CD4-positive, alpha-beta T cell treated with Interleukin-4 for 4 hours (primary cell): ENCODE results near the gene TSPOAP1.
A peak's percentile ranks its signal among the peaks of the same experiment; 100 is the strongest.

ENCODE experiments used
- DNase-seq: peaks from one replicate; pipeline ENCODE4 v3.0.0-alpha.2; 2020

TSPOAP1 gene

GRCh38 chr17:58315281-58315711, 13.3 kb downstream of the TSPOAP1 start:
- no peak for DNase-seq

- no peak for DNase-seq
These were observed 13.9 kb downstream of the TSPOAP1 start for GRCh38 chr17:58314706-58315015.

GRCh38 chr17:58313815-58314705, 14.5 kb downstream of the TSPOAP1 start:
- no peak for DNase-seq

GRCh38 chr17:58312829-58313228, 15.8 kb downstream of the TSPOAP1 start:
- DNase-seq: no peak

- DNase-seq: no peak
These were observed 16.5 kb downstream of the TSPOAP1 start for GRCh38 chr17:58312021-58312630.

- DNase-seq: no peak
These were observed 17.1 kb downstream of the TSPOAP1 start for GRCh38 chr17:58311429-58311894.

GRCh38 chr17:58310511-58311428, 17.8 kb downstream of the TSPOAP1 start:
- DNase-seq: no peak

- DNase-seq: no peak
These were observed 18.7 kb downstream of the TSPOAP1 start for GRCh38 chr17:58309918-58310259.

GRCh38 chr17:58308985-58309917, 19.3 kb downstream of the TSPOAP1 start:
- DNase-seq: no peak

- no peak for DNase-seq
These were observed 20.2 kb downstream of the TSPOAP1 start for GRCh38 chr17:58308173-58308984.

- DNase-seq: no peak
These were observed 21.0 kb downstream of the TSPOAP1 start for GRCh38 chr17:58307468-58308172.

- no peak for DNase-seq
These were observed 22.3 kb downstream of the TSPOAP1 start for GRCh38 chr17:58306131-58306951.

GRCh38 chr17:58305626-58306025, 23.0 kb downstream of the TSPOAP1 start:
- DNase-seq: no peak

- DNase-seq: no peak
These were observed 23.7 kb downstream of the TSPOAP1 start for GRCh38 chr17:58304750-58305486.

- DNase-seq: peak; percentile 53
These were observed 24.4 kb downstream of the TSPOAP1 start for GRCh38 chr17:58303971-58304749.

- no peak for DNase-seq
These were observed 25.5 kb downstream of the TSPOAP1 start for GRCh38 chr17:58302919-58303585.

- DNase-seq: no peak
These were observed 26.2 kb downstream of the TSPOAP1 start for GRCh38 chr17:58302171-58302918.
